ENCODE measurements around the gene DENND4C.
A peak's percentile ranks its signal among the peaks of the same experiment; 100 is the strongest.

Gene DENND4C

GRCh38 chr9:19405771-19406170, 175.3 kb downstream of the DENND4C start:
- peaks cover 31% of the 10 kb centered on the region for H3K27me3 ChIP-seq
- TF ChIP-seq CTCF (IDR thresholded peaks at IDR 0.05): no peak
- H3K9me3 ChIP-seq: no peaks in the 10 kb centered on the region
- H3K4me1 ChIP-seq (ENCODE audit: control insufficient read depth in 1 of 2, insufficient read depth in 1 of 2, low read depth in 1 of 2, low read length in 1 of 2): peaks cover 10 to 16% of the 10 kb centered on the region in 2 experiments
- no peak overlapping the region for H3K27ac ChIP-seq
- H3K4me3 ChIP-seq (ENCODE audit: low read depth in 1 of 2, low read length in 1 of 2): no peak overlapping the region
- no peaks in the 10 kb centered on the region for H3K36me3 ChIP-seq

- no peaks in the 10 kb centered on the region for H3K36me3 ChIP-seq
- H3K27me3 ChIP-seq: peaks cover 31% of the 10 kb centered on the region
- TF ChIP-seq CTCF (IDR thresholded peaks at IDR 0.05): no peak
- peaks cover 10 to 16% of the 10 kb centered on the region in 2 experiments for H3K4me1 ChIP-seq (ENCODE audit: control insufficient read depth in 1 of 2, insufficient read depth in 1 of 2, low read depth in 1 of 2, low read length in 1 of 2)
- H3K27ac ChIP-seq: peak overlapping the region; percentile 2
- no peaks in the 10 kb centered on the region for H3K9me3 ChIP-seq
- H3K4me3 ChIP-seq (ENCODE audit: low read depth in 1 of 2, low read length in 1 of 2): peak overlapping the region; percentile 51 to 72
These were observed 177.8 kb downstream of the DENND4C start for GRCh38 chr9:19408316-19408692.

GRCh38 chr9:19408693-19409400, 178.4 kb downstream of the DENND4C start, which contains the start of gene ACER2:
TSS of gene ACER2 (plus strand) at chr9:19409009. CDS start at chr9:19409085, 76 bp downstream.
- TF ChIP-seq CTCF (IDR thresholded peaks at IDR 0.05): no peak
- peaks cover 31% of the 10 kb centered on the region for H3K27me3 ChIP-seq
- H3K9me3 ChIP-seq: no peaks in the 10 kb centered on the region
- H3K27ac ChIP-seq: peak within 1 kb of the TSS; percentile 2
- H3K4me1 ChIP-seq (ENCODE audit: control insufficient read depth in 1 of 2, insufficient read depth in 1 of 2, low read depth in 1 of 2, low read length in 1 of 2): peaks cover 10 to 16% of the 10 kb centered on the region in 2 experiments
- peak within 1 kb of the TSS; percentile 51 to 72 for H3K4me3 ChIP-seq (ENCODE audit: low read depth in 1 of 2, low read length in 1 of 2)
- H3K36me3 ChIP-seq: no peaks in the 10 kb centered on the region

GRCh38 chr9:19409401-19410194, 179.1 kb downstream of the DENND4C start:
- H3K27me3 ChIP-seq: peaks cover 31% of the 10 kb centered on the region
- peak overlapping the region; percentile 51 to 72 for H3K4me3 ChIP-seq (ENCODE audit: low read depth in 1 of 2, low read length in 1 of 2)
- no peak for TF ChIP-seq CTCF (IDR thresholded peaks at IDR 0.05)
- H3K36me3 ChIP-seq: no peaks in the 10 kb centered on the region
- no peak overlapping the region for H3K27ac ChIP-seq
- peaks cover 10 to 16% of the 10 kb centered on the region in 2 experiments for H3K4me1 ChIP-seq (ENCODE audit: control insufficient read depth in 1 of 2, insufficient read depth in 1 of 2, low read depth in 1 of 2, low read length in 1 of 2)
- no peaks in the 10 kb centered on the region for H3K9me3 ChIP-seq

GRCh38 chr9:19410195-19410503, 179.7 kb downstream of the DENND4C start:
- Histone ChIP-seq H3K4me1 (ENCODE audit: control insufficient read depth in 1 of 2, insufficient read depth in 1 of 2, low read depth in 1 of 2, low read length in 1 of 2) (peaks cover 10 to 16% of the 10 kb centered on the region in 2 experiments), H3K9me3 (no peaks in the 10 kb centered on the region), H3K4me3 (ENCODE audit: low read depth in 1 of 2, low read length in 1 of 2) (no peak overlapping the region), H3K27ac (no peak overlapping the region), H3K27me3 (peaks cover 31% of the 10 kb centered on the region), H3K36me3 (no peaks in the 10 kb centered on the region)
- TF ChIP-seq CTCF (IDR thresholded peaks at IDR 0.05): no peak

Measured in neutrophil (primary cell).